ENCODE results near the gene MGA.

DNA sequence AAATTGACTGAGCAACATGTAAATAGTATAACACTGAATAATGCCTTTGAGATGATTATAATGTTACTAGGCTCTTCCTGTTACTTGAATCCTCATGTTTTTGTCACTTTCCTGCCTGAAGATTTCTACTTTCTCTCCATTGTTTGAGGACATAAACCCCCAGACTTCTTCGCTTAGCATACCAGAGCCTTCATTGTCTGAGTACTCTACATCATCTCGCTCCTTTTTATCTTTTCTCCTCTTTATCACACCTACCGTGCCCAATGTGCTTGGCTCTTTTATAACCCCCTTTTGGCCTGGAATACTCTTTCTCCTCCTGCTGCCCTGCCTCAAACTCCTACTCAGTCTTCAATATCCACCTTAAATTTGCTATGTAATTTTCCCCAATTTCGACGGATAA lies 30.3 kb upstream of the MGA start:
- TF ChIP-seq, protein P1, sequence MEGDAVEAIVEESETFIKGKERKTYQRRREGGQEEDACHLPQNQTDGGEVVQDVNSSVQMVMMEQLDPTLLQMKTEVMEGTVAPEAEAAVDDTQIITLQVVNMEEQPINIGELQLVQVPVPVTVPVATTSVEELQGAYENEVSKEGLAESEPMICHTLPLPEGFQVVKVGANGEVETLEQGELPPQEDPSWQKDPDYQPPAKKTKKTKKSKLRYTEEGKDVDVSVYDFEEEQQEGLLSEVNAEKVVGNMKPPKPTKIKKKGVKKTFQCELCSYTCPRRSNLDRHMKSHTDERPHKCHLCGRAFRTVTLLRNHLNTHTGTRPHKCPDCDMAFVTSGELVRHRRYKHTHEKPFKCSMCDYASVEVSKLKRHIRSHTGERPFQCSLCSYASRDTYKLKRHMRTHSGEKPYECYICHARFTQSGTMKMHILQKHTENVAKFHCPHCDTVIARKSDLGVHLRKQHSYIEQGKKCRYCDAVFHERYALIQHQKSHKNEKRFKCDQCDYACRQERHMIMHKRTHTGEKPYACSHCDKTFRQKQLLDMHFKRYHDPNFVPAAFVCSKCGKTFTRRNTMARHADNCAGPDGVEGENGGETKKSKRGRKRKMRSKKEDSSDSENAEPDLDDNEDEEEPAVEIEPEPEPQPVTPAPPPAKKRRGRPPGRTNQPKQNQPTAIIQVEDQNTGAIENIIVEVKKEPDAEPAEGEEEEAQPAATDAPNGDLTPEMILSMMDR (IDR thresholded peaks at IDR 0.05): no peak
- no peak for TF ChIP-seq POLR2A (IDR thresholded peaks at IDR 0.05)
